ENCODE measurements around the gene PCNX2.

PCNX2 gene

GRCh38 chr1:233326811-233327650, 31.5 kb upstream of the PCNX2 start (continued):
- TF ChIP-seq ATF2 (tag by site-specific recombination; IDR thresholded peaks at IDR 0.05; ENCODE audit: low read depth) = no peak

GRCh38 chr1:233326319-233326718, 30.8 kb upstream of the PCNX2 start:
- H3K9me3 ChIP-seq (ENCODE audit: control insufficient read depth, insufficient read depth, low read depth, low read length) = no peaks in the 10 kb centered on the region
- H3K27ac ChIP-seq (ENCODE audit: extremely low read depth, low read depth, low read length) = no peak overlapping the region
- no peak overlapping the region for H3K4me3 ChIP-seq (ENCODE audit: low read depth, low read length)
- POLR2A ChIA-PET = no interaction called here
- peaks cover 7% of the 10 kb centered on the region; the same call in 1 of the 2 replicates for H3K4me1 ChIP-seq (ENCODE audit: control insufficient read depth, insufficient read depth, low read length)
- TF ChIP-seq ZNF549 (tag by site-specific recombination; IDR thresholded peaks at IDR 0.05) (0 out of 2 replicates have a peak, but pooled peaks have one; percentile 12), ZNF768 (tag by site-specific recombination; IDR thresholded peaks at IDR 0.05) (peak; percentile 39; the same call in 1 of the 2 replicates), KLF8 (tag by site-specific recombination; IDR thresholded peaks at IDR 0.05) (peak; percentile 32; the same call in 1 of the 2 replicates), ZNF626 (tag by site-specific recombination; IDR thresholded peaks at IDR 0.05) (0 out of 2 replicates have a peak, but pooled peaks have one; percentile 71), ZNF239 (tag by site-specific recombination; IDR thresholded peaks at IDR 0.05) (no peak), ZNF664 (tag by site-specific recombination; IDR thresholded peaks at IDR 0.05) (peak; percentile 9; the same call in 1 of the 2 replicates), ZNF518A (tag by site-specific recombination; conservative IDR thresholded peaks at IDR 0.05; ENCODE audit: low read depth) (no peak), ZNF660 (tag by site-specific recombination; IDR thresholded peaks at IDR 0.05) (peak; percentile 51)
- H3K36me3 ChIP-seq (ENCODE audit: control insufficient read depth in 2 of 2, insufficient read depth in 1 of 2, low read length in 2 of 2) = no peaks in the 10 kb centered on the region
- CTCF ChIA-PET = interaction anchor here (0.7 to 2.4 kb wide), 3 partner anchors 23 to 115 kb away, joined by 3 to 20 read pairs (median 3); no protein-coding TSS in a partner anchor

- Histone ChIP-seq H3K27ac (ENCODE audit: extremely low read depth, low read depth, low read length) (no peak overlapping the region), H3K4me3 (ENCODE audit: low read depth, low read length) (no peak overlapping the region), H3K9me3 (ENCODE audit: control insufficient read depth, insufficient read depth, low read depth, low read length) (no peaks in the 10 kb centered on the region), H3K4me1 (ENCODE audit: control insufficient read depth, insufficient read depth, low read length) (no peaks in the 10 kb centered on the region), H3K36me3 (ENCODE audit: control insufficient read depth in 2 of 2, insufficient read depth in 1 of 2, low read length in 2 of 2) (no peaks in the 10 kb centered on the region)
- ChIA-PET POLR2A (no interaction called here), CTCF (interaction anchor here (1.1 kb wide), 1 partner anchor 41 kb away, joined by 7 read pairs; no protein-coding TSS in a partner anchor)
- TF ChIP-seq INSM2 (tag by site-specific recombination; IDR thresholded peaks at IDR 0.05) = no peak
- TF ChIP-seq PBX3 (CRISPR knock-in tag; IDR thresholded peaks at IDR 0.05) = no peak
- TF ChIP-seq ZNF843 (tag by site-specific recombination; IDR thresholded peaks at IDR 0.05) = no peak
- TF ChIP-seq ZBTB7A (tag by site-specific recombination; IDR thresholded peaks at IDR 0.05; ENCODE audit: low read depth) = no peak
- no peak for TF ChIP-seq SETDB1 (IDR thresholded peaks at IDR 0.05; ENCODE audit: insufficient read length, low read length)
- no peak for TF ChIP-seq ZIC2 (tag by site-specific recombination; IDR thresholded peaks at IDR 0.05)
- TF ChIP-seq ZNF169 (tag by site-specific recombination; IDR thresholded peaks at IDR 0.05) = no peak
- TF ChIP-seq ZNF280C (tag by site-specific recombination; IDR thresholded peaks at IDR 0.05) = no peak
- no peak for TF ChIP-seq KLF16 (tag by site-specific recombination; IDR thresholded peaks at IDR 0.05)
- TF ChIP-seq ZNF837 (tag by site-specific recombination; IDR thresholded peaks at IDR 0.05) = no peak
- TF ChIP-seq ZNF654 (tag by site-specific recombination; IDR thresholded peaks at IDR 0.05; ENCODE audit: low read depth) = no peak
Measured at GRCh38 chr1:233323718-233324117, 28.2 kb upstream of the PCNX2 start.
